ENCODE results near the gene UTP18. TPM values are rescaled to one million over a fixed set of nuclear protein-coding genes. Genes with fewer than 3 reads are reported as not detected.
"Not testable (repeated sequence)": the region's sequence is repeated elsewhere in the genome, so short reads cannot be mapped to it uniquely, and the experiment has no call there.

UTP18 gene
- total and polyA plus RNA-seq, 5 donors from 2014 or later, result 50.2 to 56.7 (median 55.4) TPM

- peaks cover 59% of the 10 kb centered on the region for H3K36me3 Mint-ChIP-seq
Observed at GRCh38 chr17:51279183-51279582, 18.8 kb downstream of the UTP18 start.

DNA sequence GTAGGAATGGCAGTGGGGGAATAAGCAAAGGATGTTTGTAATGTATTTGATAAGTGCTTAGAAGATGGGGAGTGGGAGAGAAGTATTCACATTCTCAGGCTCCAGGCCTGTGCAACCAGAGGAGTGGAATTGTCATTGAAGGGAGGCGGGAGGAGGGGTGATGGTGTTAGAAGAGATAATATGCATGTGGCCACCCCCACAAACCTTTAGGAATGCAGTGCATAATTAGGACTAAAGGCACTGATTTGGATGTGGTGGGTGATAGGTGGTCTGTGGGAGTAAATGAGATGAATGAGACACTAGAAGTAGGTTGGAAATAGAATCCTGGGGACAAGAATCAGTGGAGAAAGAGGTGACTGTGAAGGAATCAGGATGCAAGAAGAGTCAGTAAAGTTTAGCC lies 27.1 kb downstream of the UTP18 start:
- Histone ChIP-seq H3K4me1 (ENCODE audit: control insufficient read depth, insufficient read depth, low read length, poor library complexity, severe bottlenecking) (no peaks in the 10 kb centered on the region), H3K27ac (ENCODE audit: insufficient read depth, low read length, poor library complexity, severe bottlenecking) (no peak overlapping the region), H3K36me3 (ENCODE audit: control insufficient read depth, insufficient read depth, low read length) (peaks cover 78% of the 10 kb centered on the region), H3K4me3 (ENCODE audit: low read depth, low read length) (no peak overlapping the region), H3K27me3 (ENCODE audit: control insufficient read depth, insufficient read depth, low read length) (no peaks in the 10 kb centered on the region), H3K9me3 (ENCODE audit: control insufficient read depth in 2 of 2, low read length in 2 of 2) (no peaks in the 10 kb centered on the region)
- Mint-ChIP-seq H3K4me3 (no peak overlapping the region), H3K4me1 (peaks cover 11 to 33% (median 20%) of the 10 kb centered on the region in 4 donors), H3K9me3 (no peaks in the 10 kb centered on the region), H3K27ac (no peak overlapping the region), H3K36me3 (peaks cover 47% of the 10 kb centered on the region), H3K27me3 (no peaks in the 10 kb centered on the region)
- ATAC-seq (ENCODE audit: low read depth in 2 of 2) (no peak), DNase-seq (no peak)

More at GRCh38 chr17:51279183-51279582, 18.8 kb downstream of the UTP18 start:
- no peak for ATAC-seq (ENCODE audit: low read depth in 2 of 2)
- no peaks in the 10 kb centered on the region for H3K4me1 ChIP-seq (ENCODE audit: control insufficient read depth, insufficient read depth, low read length, poor library complexity, severe bottlenecking)
- no peaks in the 10 kb centered on the region for H3K9me3 ChIP-seq (ENCODE audit: control insufficient read depth in 2 of 2, low read length in 2 of 2)
- no peak for DNase-seq
- no peak overlapping the region for H3K27ac Mint-ChIP-seq
- no peaks in the 10 kb centered on the region for H3K27me3 Mint-ChIP-seq
- peaks cover 5 to 19% (median 10%) of the 10 kb centered on the region in 4 donors for H3K4me1 Mint-ChIP-seq
- no peak overlapping the region for H3K4me3 ChIP-seq (ENCODE audit: low read depth, low read length)
- H3K36me3 ChIP-seq (ENCODE audit: control insufficient read depth, insufficient read depth, low read length), result peaks cover 76% of the 10 kb centered on the region
- no peak overlapping the region for H3K4me3 Mint-ChIP-seq
- H3K27me3 ChIP-seq (ENCODE audit: control insufficient read depth, insufficient read depth, low read length), result no peaks in the 10 kb centered on the region
- no peak overlapping the region for H3K27ac ChIP-seq (ENCODE audit: insufficient read depth, low read length, poor library complexity, severe bottlenecking)
- H3K9me3 Mint-ChIP-seq, result no peaks in the 10 kb centered on the region

GRCh38 chr17:51289696-51290111 lies 29.4 kb downstream of the UTP18 start:
- no peaks in the 10 kb centered on the region for H3K27me3 Mint-ChIP-seq
- no peak for DNase-seq
- ATAC-seq (ENCODE audit: low read depth in 2 of 2), result no peak
- H3K9me3 ChIP-seq (ENCODE audit: control insufficient read depth in 2 of 2, low read length in 2 of 2), result no peaks in the 10 kb centered on the region
- no peak overlapping the region for H3K4me3 Mint-ChIP-seq
- peak overlapping the region in 2 of 3 donors; percentile 55 to 69 for H3K27ac Mint-ChIP-seq
- peaks cover 61% of the 10 kb centered on the region for H3K36me3 Mint-ChIP-seq
- H3K27ac ChIP-seq (ENCODE audit: insufficient read depth, low read length, poor library complexity, severe bottlenecking), result no peak overlapping the region
- no peaks in the 10 kb centered on the region for H3K9me3 Mint-ChIP-seq
- peaks cover 0 to 27% (median 14%) of the 10 kb centered on the region in 4 donors for H3K4me1 Mint-ChIP-seq
- peaks cover 80% of the 10 kb centered on the region for H3K36me3 ChIP-seq (ENCODE audit: control insufficient read depth, insufficient read depth, low read length)
- no peak overlapping the region for H3K4me3 ChIP-seq (ENCODE audit: low read depth, low read length)
- no peaks in the 10 kb centered on the region for H3K4me1 ChIP-seq (ENCODE audit: control insufficient read depth, insufficient read depth, low read length, poor library complexity, severe bottlenecking)
- no peaks in the 10 kb centered on the region for H3K27me3 ChIP-seq (ENCODE audit: control insufficient read depth, insufficient read depth, low read length)

DNA sequence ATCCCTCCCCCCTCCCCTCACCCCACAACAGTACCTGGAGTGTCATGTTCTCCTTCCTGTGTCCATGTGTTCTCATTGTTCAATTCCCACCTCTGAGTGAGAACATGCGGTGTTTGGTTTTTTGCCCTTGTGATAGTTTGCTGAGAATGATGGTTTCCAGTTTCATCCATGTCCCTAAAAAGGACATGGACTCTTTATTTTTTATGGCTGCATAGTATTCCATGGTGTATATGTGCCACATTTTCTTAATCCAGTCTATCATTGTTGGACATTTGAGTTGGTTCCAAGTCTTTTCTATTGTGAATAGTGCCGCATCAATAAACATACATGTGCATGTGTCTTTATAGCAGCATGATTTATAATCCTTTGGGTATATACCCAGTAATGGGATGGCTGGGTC lies 34.0 kb downstream of the UTP18 start:
- H3K27me3 ChIP-seq (ENCODE audit: control insufficient read depth, insufficient read depth, low read length); ATAC-seq (ENCODE audit: low read depth in 2 of 2); H3K4me3 Mint-ChIP-seq; H3K9me3 Mint-ChIP-seq; H3K4me3 ChIP-seq (ENCODE audit: low read depth, low read length); DNase-seq; H3K4me1 ChIP-seq (ENCODE audit: control insufficient read depth, insufficient read depth, low read length, poor library complexity, severe bottlenecking); H3K27me3 Mint-ChIP-seq; H3K9me3 ChIP-seq (ENCODE audit: control insufficient read depth in 2 of 2, low read length in 2 of 2); H3K27ac ChIP-seq (ENCODE audit: insufficient read depth, low read length, poor library complexity, severe bottlenecking): not testable (repeated sequence)
- Mint-ChIP-seq H3K36me3 (peaks cover 52% of the 10 kb centered on the region), H3K4me1 (peaks cover 3 to 12% (median 6%) of the 10 kb centered on the region in 4 donors), H3K27ac (peak overlapping the region in 1 of 3 donors; percentile 38)
- H3K36me3 ChIP-seq (ENCODE audit: control insufficient read depth, insufficient read depth, low read length), result peaks cover 63% of the 10 kb centered on the region

- Histone ChIP-seq H3K27ac (ENCODE audit: insufficient read depth, low read length, poor library complexity, severe bottlenecking) (no peak overlapping the region), H3K36me3 (ENCODE audit: control insufficient read depth, insufficient read depth, low read length) (peaks cover 31% of the 10 kb centered on the region), H3K4me1 (ENCODE audit: control insufficient read depth, insufficient read depth, low read length, poor library complexity, severe bottlenecking) (no peaks in the 10 kb centered on the region), H3K9me3 (ENCODE audit: control insufficient read depth in 2 of 2, low read length in 2 of 2) (no peaks in the 10 kb centered on the region), H3K27me3 (ENCODE audit: control insufficient read depth, insufficient read depth, low read length) (no peaks in the 10 kb centered on the region), H3K4me3 (ENCODE audit: low read depth, low read length) (no peak overlapping the region)
- ATAC-seq (ENCODE audit: low read depth in 2 of 2) (no peak), DNase-seq (peak in 2 of 3 donors; percentile 23 to 37)
- H3K4me1 Mint-ChIP-seq, result peaks cover 4 to 6% (median 5%) of the 10 kb centered on the region in 4 donors
- no peak overlapping the region for H3K4me3 Mint-ChIP-seq
- H3K27ac Mint-ChIP-seq, result peak overlapping the region in 2 of 3 donors; percentile 36 to 60
- no peaks in the 10 kb centered on the region for H3K27me3 Mint-ChIP-seq
- peaks cover 26% of the 10 kb centered on the region for H3K36me3 Mint-ChIP-seq
- H3K9me3 Mint-ChIP-seq, result no peaks in the 10 kb centered on the region
Observed at GRCh38 chr17:51298508-51299371, 38.4 kb downstream of the UTP18 start.

DNA sequence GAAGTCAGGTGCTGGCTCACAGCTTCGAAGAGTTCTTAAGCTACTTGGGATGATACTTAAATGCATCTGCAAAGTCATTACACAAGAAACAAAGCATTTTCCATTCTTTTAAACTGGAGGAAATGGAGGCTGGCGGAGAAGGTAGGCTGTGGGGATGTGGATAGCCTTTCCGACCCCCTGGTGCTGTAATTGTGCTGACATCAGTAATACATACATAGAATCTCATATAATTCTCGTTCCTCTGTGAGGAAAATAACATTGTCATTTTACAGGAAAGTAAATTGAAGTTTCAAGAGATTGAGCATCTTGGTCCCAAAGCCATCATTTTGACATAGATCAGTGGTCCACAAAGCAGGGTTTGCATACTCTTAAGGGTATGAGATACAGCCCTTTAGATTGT lies 39.5 kb downstream of the UTP18 start:
- Histone ChIP-seq H3K4me1 (ENCODE audit: control insufficient read depth, insufficient read depth, low read length, poor library complexity, severe bottlenecking) (no peaks in the 10 kb centered on the region), H3K27ac (ENCODE audit: insufficient read depth, low read length, poor library complexity, severe bottlenecking) (no peak overlapping the region), H3K36me3 (ENCODE audit: control insufficient read depth, insufficient read depth, low read length) (peaks cover 26% of the 10 kb centered on the region), H3K9me3 (ENCODE audit: control insufficient read depth in 2 of 2, low read length in 2 of 2) (no peaks in the 10 kb centered on the region), H3K27me3 (ENCODE audit: control insufficient read depth, insufficient read depth, low read length) (no peaks in the 10 kb centered on the region), H3K4me3 (ENCODE audit: low read depth, low read length) (no peak overlapping the region)
- H3K9me3 Mint-ChIP-seq, result peaks cover 0 to 1% (median 0%) of the 10 kb centered on the region in 7 donors
- H3K4me1 Mint-ChIP-seq, result peaks cover 4 to 6% (median 5%) of the 10 kb centered on the region in 4 donors
- peaks cover 20% of the 10 kb centered on the region for H3K36me3 Mint-ChIP-seq
- peak overlapping the region in 1 of 4 donors; percentile 32 for H3K4me3 Mint-ChIP-seq
- no peaks in the 10 kb centered on the region for H3K27me3 Mint-ChIP-seq
- DNase-seq (no peak), ATAC-seq (ENCODE audit: low read depth in 2 of 2) (no peak)
- H3K27ac Mint-ChIP-seq, result no peak overlapping the region

DNA sequence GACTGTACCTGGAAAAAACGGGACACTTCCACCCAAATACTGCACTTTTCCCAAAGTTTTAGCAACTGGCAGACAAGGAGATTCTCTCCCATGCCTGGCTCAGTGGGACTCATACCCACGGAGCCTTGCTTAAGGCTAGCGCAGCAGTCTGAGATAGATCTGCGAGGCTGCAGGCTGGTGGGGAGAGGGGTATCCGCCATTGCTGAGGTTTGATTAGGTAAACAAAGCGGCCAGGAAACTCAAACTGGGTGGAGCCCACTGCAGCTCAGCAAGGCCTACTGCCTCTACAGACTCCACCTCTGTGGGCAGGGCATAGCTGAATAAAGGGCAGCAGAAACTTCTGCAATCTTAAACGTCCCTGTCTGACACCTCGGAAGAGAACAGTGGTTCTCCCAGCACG lies 44.8 kb downstream of the UTP18 start:
- H3K4me3 Mint-ChIP-seq, result no peak overlapping the region
- H3K27me3 ChIP-seq (ENCODE audit: control insufficient read depth, insufficient read depth, low read length), result no peaks in the 10 kb centered on the region

More for the DNA sequence above, 44.8 kb downstream of the UTP18 start:
- Histone ChIP-seq H3K27ac (ENCODE audit: insufficient read depth, low read length, poor library complexity, severe bottlenecking) (no peak overlapping the region), H3K4me1 (ENCODE audit: control insufficient read depth, insufficient read depth, low read length, poor library complexity, severe bottlenecking) (no peaks in the 10 kb centered on the region), H3K4me3 (ENCODE audit: low read depth, low read length) (no peak overlapping the region), H3K9me3 (ENCODE audit: control insufficient read depth in 2 of 2, low read length in 2 of 2) (peaks cover 0 to 1% of the 10 kb centered on the region in 2 experiments), H3K36me3 (ENCODE audit: control insufficient read depth, insufficient read depth, low read length) (no peaks in the 10 kb centered on the region)
- no peak for DNase-seq
- ATAC-seq (ENCODE audit: low read depth in 2 of 2), result no peak
- H3K27me3 Mint-ChIP-seq, result peaks cover 22% of the 10 kb centered on the region
- H3K27ac Mint-ChIP-seq, result no peak overlapping the region
- H3K4me1 Mint-ChIP-seq, result peaks cover 0 to 2% (median 0%) of the 10 kb centered on the region in 4 donors
- H3K36me3 Mint-ChIP-seq, result peaks cover 12% of the 10 kb centered on the region
- peaks cover 0 to 27% (median 2%) of the 10 kb centered on the region in 7 donors for H3K9me3 Mint-ChIP-seq

All from CD4-positive, CD25-positive, alpha-beta regulatory T cell (primary cell).